ENCODE measurements around the gene HMGCL. TPM values are rescaled to one million over a fixed set of nuclear protein-coding genes. Genes with fewer than 3 reads are reported as not detected.
A peak's percentile ranks its signal among the peaks of the same experiment; 100 is the strongest.

HMGCL gene
- total and polyA plus RNA-seq, 2 of the 13 experiments (the other 11 are each of a cell fraction or from before 2014, with no cell fraction given): 21.3 to 41.4 TPM

GRCh38 chr1:23809751-23810171 lies 15.5 kb downstream of the HMGCL start (continued):
- TF ChIP-seq CBX1 (IDR thresholded peaks at IDR 0.05; ENCODE audit: low read depth) (no peak), ZFP1 (CRISPR knock-in tag; IDR thresholded peaks at IDR 0.05) (no peak), ZBTB33 (CRISPR knock-in tag; IDR thresholded peaks at IDR 0.05) (peak; percentile 60; the same call in 1 of the 2 replicates), PAX8 (CRISPR knock-in tag; IDR thresholded peaks at IDR 0.05; ENCODE audit: borderline replicate concordance) (no peak), SALL1 (CRISPR knock-in tag; IDR thresholded peaks at IDR 0.05) (peak; percentile 75), ZUFSP (CRISPR knock-in tag; IDR thresholded peaks at IDR 0.05; ENCODE audit: borderline replicate concordance) (no peak), SYNCRIP (IDR thresholded peaks at IDR 0.05; ENCODE audit: insufficient read depth, low read depth, low read length) (no peak), NPAS2 (CRISPR knock-in tag; IDR thresholded peaks at IDR 0.05; ENCODE audit: borderline replicate concordance) (no peak), TAF15 (IDR thresholded peaks at IDR 0.05; ENCODE audit: low read depth, low read length, poor library complexity, severe bottlenecking) (no peak), ZNF20 (CRISPR knock-in tag; IDR thresholded peaks at IDR 0.05) (no peak), ZNF350 (CRISPR knock-in tag; IDR thresholded peaks at IDR 0.05; ENCODE audit: borderline replicate concordance, low read depth) (0 out of 2 replicates have a peak, but pooled peaks have one; percentile 50), REL (CRISPR knock-in tag; conservative IDR thresholded peaks at IDR 0.05) (no peak), MAX (IDR thresholded peaks at IDR 0.05) (0 out of 2 replicates have a peak, but pooled peaks have one; percentile 24), ZNF768 (CRISPR knock-in tag; IDR thresholded peaks at IDR 0.05) (peak; percentile 69), CREB1 (IDR thresholded peaks at IDR 0.05) (peak; percentile 68), CREB1 (CRISPR knock-in tag; IDR thresholded peaks at IDR 0.05) (peak; percentile 67; the same call in 1 of the 2 replicates), KLF16 (CRISPR knock-in tag; IDR thresholded peaks at IDR 0.05) (peak in 1 of 2 experiments; percentile 59; a peak in 1 of 4 replicates), ZSCAN9 (CRISPR knock-in tag; IDR thresholded peaks at IDR 0.05; ENCODE audit: borderline replicate concordance) (no peak), SMC3 (IDR thresholded peaks at IDR 0.05; ENCODE audit: low read length) (peak; percentile 51), ZNF614 (CRISPR knock-in tag; IDR thresholded peaks at IDR 0.05; ENCODE audit: borderline replicate concordance) (0 out of 2 replicates have a peak, but pooled peaks have one; percentile 57), HMGXB3 (CRISPR knock-in tag; IDR thresholded peaks at IDR 0.05; ENCODE audit: borderline replicate concordance) (no peak), HDAC2 (CRISPR knock-in tag; IDR thresholded peaks at IDR 0.05) (peak; percentile 25; the same call in 1 of the 2 replicates), ZNF17 (CRISPR knock-in tag; IDR thresholded peaks at IDR 0.05) (no peak), GFI1 (CRISPR knock-in tag; IDR thresholded peaks at IDR 0.05; ENCODE audit: borderline replicate concordance) (no peak)
